ENCODE results near the gene VPS36.

VPS36 gene

DNA sequence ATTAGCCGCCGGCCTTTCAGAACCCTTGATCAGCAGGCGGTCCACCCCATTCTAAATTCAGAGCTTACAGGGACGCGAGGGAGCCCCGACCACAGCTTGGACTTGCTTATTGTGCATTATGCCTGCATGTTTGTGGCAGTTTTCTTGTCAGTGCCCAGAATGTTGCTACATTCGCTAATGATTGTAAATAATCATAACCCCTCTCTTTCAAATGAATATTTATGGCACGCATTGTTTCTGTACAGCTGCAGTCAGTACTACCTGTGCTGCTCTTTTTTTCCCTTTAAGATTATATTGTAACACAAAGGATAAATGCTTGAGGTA is 321 bp upstream of the VPS36 start:
- peak overlapping the region; percentile 21 for H3K4me3 ChIP-seq (replicated peaks; ENCODE audit: low read depth, low read length)
- no peak for DNase-seq (ENCODE audit: low read depth)
- TF ChIP-seq, protein P1, sequence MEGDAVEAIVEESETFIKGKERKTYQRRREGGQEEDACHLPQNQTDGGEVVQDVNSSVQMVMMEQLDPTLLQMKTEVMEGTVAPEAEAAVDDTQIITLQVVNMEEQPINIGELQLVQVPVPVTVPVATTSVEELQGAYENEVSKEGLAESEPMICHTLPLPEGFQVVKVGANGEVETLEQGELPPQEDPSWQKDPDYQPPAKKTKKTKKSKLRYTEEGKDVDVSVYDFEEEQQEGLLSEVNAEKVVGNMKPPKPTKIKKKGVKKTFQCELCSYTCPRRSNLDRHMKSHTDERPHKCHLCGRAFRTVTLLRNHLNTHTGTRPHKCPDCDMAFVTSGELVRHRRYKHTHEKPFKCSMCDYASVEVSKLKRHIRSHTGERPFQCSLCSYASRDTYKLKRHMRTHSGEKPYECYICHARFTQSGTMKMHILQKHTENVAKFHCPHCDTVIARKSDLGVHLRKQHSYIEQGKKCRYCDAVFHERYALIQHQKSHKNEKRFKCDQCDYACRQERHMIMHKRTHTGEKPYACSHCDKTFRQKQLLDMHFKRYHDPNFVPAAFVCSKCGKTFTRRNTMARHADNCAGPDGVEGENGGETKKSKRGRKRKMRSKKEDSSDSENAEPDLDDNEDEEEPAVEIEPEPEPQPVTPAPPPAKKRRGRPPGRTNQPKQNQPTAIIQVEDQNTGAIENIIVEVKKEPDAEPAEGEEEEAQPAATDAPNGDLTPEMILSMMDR (IDR thresholded peaks at IDR 0.05; ENCODE audit: low read length, missing control alignments) = no peak

DNA sequence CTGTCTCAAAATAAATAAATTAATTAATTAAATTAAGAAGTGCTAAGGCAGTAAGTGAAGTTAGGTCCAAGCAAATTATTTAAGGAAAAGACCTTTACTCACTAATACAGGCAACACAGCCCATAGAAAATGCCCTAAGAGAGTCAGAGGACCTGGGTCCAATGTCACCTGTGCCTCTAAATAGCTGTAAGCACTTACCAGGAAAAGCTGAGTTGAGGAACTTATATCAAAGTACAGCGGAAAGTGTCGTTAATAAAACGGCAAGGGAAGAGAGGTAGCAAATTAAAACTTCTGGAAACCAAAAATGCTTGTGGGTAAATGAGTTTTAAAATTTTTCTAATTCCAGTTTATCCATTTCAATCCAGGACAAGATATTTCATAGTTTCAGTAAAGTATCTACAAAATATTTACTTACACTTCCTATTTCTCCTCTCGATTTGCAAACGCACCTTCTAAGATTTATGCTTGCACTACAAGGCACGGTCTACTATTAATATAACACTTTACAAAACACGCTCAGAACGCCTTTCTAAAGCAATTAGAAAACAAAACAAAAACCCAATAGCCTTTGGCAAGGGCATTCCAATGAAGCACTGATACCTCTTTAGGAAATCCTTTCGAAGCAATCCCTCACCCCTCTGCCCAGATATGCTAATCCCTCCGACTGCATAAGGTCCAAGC is 963 bp downstream of the VPS36 start:
- peak overlapping the region; percentile 89 for H3K4me3 ChIP-seq (replicated peaks; ENCODE audit: low read depth, low read length)
- TF ChIP-seq, protein P1 (IDR thresholded peaks at IDR 0.05; ENCODE audit: low read length, missing control alignments) = no peak
- no peak for DNase-seq (ENCODE audit: low read depth)

DNA sequence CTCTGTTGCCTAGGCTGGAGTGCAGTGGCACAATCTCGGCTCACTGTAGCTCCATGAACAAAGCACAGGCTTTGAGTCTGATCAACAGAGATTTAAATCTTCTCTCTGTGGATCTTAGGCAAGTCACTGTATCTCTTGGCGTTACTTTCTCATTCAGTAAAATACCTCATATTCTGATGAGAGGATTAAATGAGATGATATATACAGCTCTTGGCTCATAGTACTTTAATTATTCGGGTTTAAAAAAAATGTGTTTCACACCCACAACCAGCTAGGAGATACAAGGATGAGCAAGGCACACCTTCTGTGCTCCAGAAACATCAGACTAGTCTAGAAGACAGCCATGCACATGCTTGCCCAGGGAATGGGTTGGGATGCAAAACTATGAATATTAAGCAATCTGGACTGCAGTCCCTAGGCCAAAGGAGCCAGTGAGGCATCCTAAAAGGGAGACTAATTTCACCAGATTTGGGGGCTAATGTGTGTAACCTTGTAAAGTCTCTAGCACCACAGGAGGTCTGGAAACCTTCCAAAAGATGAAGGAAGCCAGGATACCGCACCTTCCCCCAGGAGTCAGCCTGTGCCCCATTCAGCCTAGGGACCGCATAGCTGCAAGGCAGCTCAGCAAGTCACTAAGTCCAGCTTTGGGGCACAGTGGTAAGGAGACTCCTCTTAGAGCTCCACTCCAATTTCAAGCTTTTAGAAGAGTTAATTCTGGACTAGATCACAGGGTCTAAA is 2.5 kb downstream of the VPS36 start:
- H3K4me3 ChIP-seq (replicated peaks; ENCODE audit: low read depth, low read length) = no peak overlapping the region
- no peak for DNase-seq (ENCODE audit: low read depth)
- TF ChIP-seq, protein P1 (IDR thresholded peaks at IDR 0.05; ENCODE audit: low read length, missing control alignments) = no peak

DNA sequence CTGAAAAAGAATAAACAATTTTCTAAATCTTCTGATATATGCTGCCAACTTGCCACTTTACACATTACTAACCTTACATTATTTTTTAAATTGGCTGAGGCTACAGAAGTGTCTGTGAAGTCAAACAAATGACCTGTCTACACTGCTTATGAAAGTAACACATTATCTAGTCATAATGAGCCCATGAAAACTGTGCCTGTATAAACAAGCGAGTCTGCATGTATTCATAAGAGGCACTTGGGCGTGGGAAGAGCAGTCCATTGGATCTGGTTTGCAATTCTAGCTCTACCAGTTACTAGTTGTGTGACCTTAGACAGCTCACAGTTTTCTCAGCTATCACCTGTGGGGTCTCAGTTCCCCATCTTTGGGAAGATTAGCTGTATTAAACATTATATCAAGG is 3.1 kb downstream of the VPS36 start:
- no peak overlapping the region for H3K4me3 ChIP-seq (replicated peaks; ENCODE audit: low read depth, low read length)
- no peak for DNase-seq (ENCODE audit: low read depth)
- TF ChIP-seq, protein P1 (IDR thresholded peaks at IDR 0.05; ENCODE audit: low read length, missing control alignments) = no peak

DNA sequence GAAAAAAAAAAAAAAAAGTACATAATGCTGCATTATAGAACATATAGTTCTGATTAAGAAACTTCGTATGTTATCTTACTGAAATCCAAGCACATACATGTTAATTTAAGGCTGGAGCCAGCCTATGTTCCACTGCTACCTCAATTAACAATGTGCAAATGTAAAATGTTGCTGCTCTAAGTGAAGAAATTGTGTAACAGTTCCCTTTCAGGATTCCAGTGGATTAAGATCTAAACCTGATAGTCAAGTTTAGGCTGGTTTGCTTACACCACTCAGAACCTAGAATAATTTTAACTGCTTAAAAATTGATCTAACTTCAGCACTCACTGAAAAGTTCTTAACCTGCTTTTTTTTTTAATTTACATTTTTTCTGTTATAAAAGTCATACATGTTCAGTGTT is 4.2 kb downstream of the VPS36 start:
- no peak for DNase-seq (ENCODE audit: low read depth)
- H3K4me3 ChIP-seq (replicated peaks; ENCODE audit: low read depth, low read length) = no peak overlapping the region
- TF ChIP-seq, protein P1 (IDR thresholded peaks at IDR 0.05; ENCODE audit: low read length, missing control alignments) = no peak

DNA sequence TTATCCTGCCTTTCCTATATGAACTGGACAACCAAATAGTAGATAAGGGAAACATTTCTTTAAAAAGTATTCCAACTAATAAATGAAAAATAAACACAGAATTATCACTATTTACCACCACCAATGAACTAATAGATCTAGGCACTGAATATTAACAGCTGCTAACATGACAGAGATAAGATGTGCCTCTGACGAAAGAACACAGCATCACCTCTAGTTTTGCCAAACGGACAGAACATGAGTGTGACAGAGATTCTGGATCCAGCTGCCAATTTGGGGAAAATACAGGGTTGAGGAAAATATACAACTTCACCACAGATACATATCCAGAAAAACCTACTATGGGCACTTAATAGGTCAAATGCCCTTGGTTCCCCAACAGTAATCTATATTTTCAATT is 18.0 kb downstream of the VPS36 start:
- H3K4me3 ChIP-seq (replicated peaks; ENCODE audit: low read depth, low read length) = no peak overlapping the region
- TF ChIP-seq, protein P1 (IDR thresholded peaks at IDR 0.05; ENCODE audit: low read length, missing control alignments) = no peak
- DNase-seq (ENCODE audit: low read depth) = no peak

DNA sequence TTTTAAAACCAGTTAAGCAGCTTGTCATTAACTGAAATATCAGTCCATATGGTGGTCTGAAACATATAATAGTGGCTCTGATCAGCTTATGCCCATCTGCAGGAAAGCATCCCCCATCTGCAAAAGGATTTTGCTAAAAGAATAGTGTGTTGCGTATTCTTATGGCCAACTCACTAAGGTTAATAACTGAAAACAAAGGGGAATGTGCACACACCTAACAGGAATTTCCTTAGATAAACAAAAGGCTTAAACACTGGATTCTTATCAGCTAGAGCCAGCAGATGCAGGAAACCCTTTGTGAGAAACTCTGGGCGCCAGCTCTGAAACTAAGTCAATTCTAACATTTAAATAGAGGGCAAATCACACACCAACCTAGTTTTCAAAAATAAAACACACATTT is 22.1 kb downstream of the VPS36 start:
- TF ChIP-seq, protein P1 (IDR thresholded peaks at IDR 0.05; ENCODE audit: low read length, missing control alignments) = no peak
- peak; percentile 75 for DNase-seq (ENCODE audit: low read depth)
- H3K4me3 ChIP-seq (replicated peaks; ENCODE audit: low read depth, low read length) = no peak overlapping the region
